Right atrium auricular region (tissue), 2 donors: Measurements from ENCODE around the gene CHD1L. TPM values are rescaled to one million over a fixed set of nuclear protein-coding genes. Genes with fewer than 3 reads are reported as not detected.

ENCODE experiments used
- DNase-seq: peaks from one replicate; pipeline ENCODE4 v3.0.0-alpha.2; 2019; ENCODE audit warnings: low spot score
- H3K27ac ChIP-seq, 2 donors: fragments of 200-600 bp; sonication (generic); 1 replicate in 1 of 2; 2 replicates in 1 of 2; pipeline ENCODE4 v1.5.1; 2016 to 2019
- H3K27me3 ChIP-seq, 2 donors: fragments of 200-600 bp; sonication (generic); one replicate each; pipeline versions ENCODE4 v1.5.1 to v1.6.0; 2017 to 2019
- H3K36me3 ChIP-seq: fragments of 200-600 bp; sonication (generic); one replicate; pipeline ENCODE4 v1.5.1; 2016
- H3K4me1 ChIP-seq, 2 donors: fragments of 200-600 bp; sonication (generic); one replicate each; pipeline versions ENCODE4 v1.5.1 to v1.6.0; 2017 to 2019
- H3K4me3 ChIP-seq, 2 donors: fragments of 200-600 bp; sonication (generic); 1 replicate in 1 of 2; 2 replicates in 1 of 2; pipeline ENCODE4 v1.5.1; 2017 to 2019; ENCODE audit warnings: mild to moderate bottlenecking in 1 of 2, moderate library complexity in 1 of 2
- H3K9me3 ChIP-seq, 2 donors: fragments of 200-600 bp; sonication (generic); one replicate each; pipeline ENCODE4 v1.5.1; 2019
- CTCF ChIP-seq, 2 donors: fragments of 200-600 bp; sonication (generic); IDR thresholded peaks; one replicate each; pipeline ENCODE4 v1.5.1; 2019; ENCODE audit warnings: antibody characterized with exemption in 2 of 2
- total RNA-seq, 2 donors: library from RNA; depleted of rRNA; stranded (reverse); fragments of >200 nt; gene quantifications; one replicate each; pipeline ENCODE4 v1.1.0, GENCODE V29; 2016

Gene CHD1L
- total RNA-seq, 2 donors from 2014 or later: 5.5 to 7.1 TPM

GRCh38 chr1:147241934-147242448 is 493 bp upstream of the CHD1L start:
- H3K4me1 ChIP-seq: peaks cover 0 to 11% of the 10 kb centered on the region in 2 donors
- H3K27ac ChIP-seq: peak overlapping the region; percentile 92 to 95
- H3K9me3 ChIP-seq: no peaks in the 10 kb centered on the region
- peak overlapping the region; percentile 87 to 94 for H3K4me3 ChIP-seq
- H3K27me3 ChIP-seq: no peaks in the 10 kb centered on the region
- TF ChIP-seq CTCF (IDR thresholded peaks at IDR 0.05): no peak
- DNase-seq: no peak
- no peaks in the 10 kb centered on the region for H3K36me3 ChIP-seq

- DNase-seq: no peak
- no peaks in the 10 kb centered on the region for H3K27me3 ChIP-seq
- peaks cover 0 to 17% of the 10 kb centered on the region in 2 donors for H3K4me1 ChIP-seq
- no peaks in the 10 kb centered on the region for H3K36me3 ChIP-seq
- peak overlapping the region; percentile 87 to 94 for H3K4me3 ChIP-seq
- no peak for TF ChIP-seq CTCF (IDR thresholded peaks at IDR 0.05)
- H3K9me3 ChIP-seq: no peaks in the 10 kb centered on the region
- peak overlapping the region; percentile 92 to 95 for H3K27ac ChIP-seq
Measured at GRCh38 chr1:147243228-147243685, 773 bp downstream of the CHD1L start.

GRCh38 chr1:147243841-147244240 is 1.4 kb downstream of the CHD1L start:
- Histone ChIP-seq H3K4me3 (peak overlapping the region; percentile 87 to 94), H3K27me3 (no peaks in the 10 kb centered on the region), H3K4me1 (peaks cover 0 to 17% of the 10 kb centered on the region in 2 donors), H3K36me3 (no peaks in the 10 kb centered on the region), H3K9me3 (no peaks in the 10 kb centered on the region), H3K27ac (peak overlapping the region; percentile 92 to 95)
- no peak for TF ChIP-seq CTCF (IDR thresholded peaks at IDR 0.05)
- no peak for DNase-seq

- Histone ChIP-seq H3K27ac (no peak overlapping the region), H3K9me3 (no peaks in the 10 kb centered on the region), H3K4me3 (no peak overlapping the region), H3K36me3 (no peaks in the 10 kb centered on the region), H3K27me3 (no peaks in the 10 kb centered on the region), H3K4me1 (peaks cover 0 to 17% of the 10 kb centered on the region in 2 donors)
- no peak for TF ChIP-seq CTCF (IDR thresholded peaks at IDR 0.05)
- DNase-seq: no peak
Measured at GRCh38 chr1:147245129-147245528, 2.6 kb downstream of the CHD1L start.

GRCh38 chr1:147245586-147246021 is 3.1 kb downstream of the CHD1L start:
- peaks cover 0 to 17% of the 10 kb centered on the region in 2 donors for H3K4me1 ChIP-seq
- no peaks in the 10 kb centered on the region for H3K27me3 ChIP-seq
- H3K27ac ChIP-seq: no peak overlapping the region
- H3K9me3 ChIP-seq: no peaks in the 10 kb centered on the region
- DNase-seq: no peak
- TF ChIP-seq CTCF (IDR thresholded peaks at IDR 0.05): no peak
- H3K4me3 ChIP-seq: no peak overlapping the region
- H3K36me3 ChIP-seq: no peaks in the 10 kb centered on the region
